Mononuclear cell (primary cell): ENCODE data around the gene PELI2. TPM values are rescaled to one million over a fixed set of nuclear protein-coding genes. Genes with fewer than 3 reads are reported as not detected.

Experiments used
- H3K27me3 ChIP-seq: 2 replicates; pipeline ENCODE4 v1.6.0; 2011; ENCODE audit warnings: low read length, control low read depth; ENCODE audit not compliant: insufficient read depth
- H3K4me1 ChIP-seq: 2 replicates; pipeline ENCODE4 v1.5.1; 2011; ENCODE audit warnings: mild to moderate bottlenecking, low read length, control low read depth; ENCODE audit not compliant: insufficient read depth
- H3K4me3 ChIP-seq: 2 replicates; pipeline ENCODE4 v1.5.1; 2011; ENCODE audit warnings: mild to moderate bottlenecking, low read length, moderate library complexity
- H3K9me3 ChIP-seq: 2 replicates; pipeline ENCODE4 v1.5.1; 2011; ENCODE audit warnings: low read depth, mild to moderate bottlenecking, control low read depth, low read length
- total RNA-seq: library from RNA; depleted of rRNA; stranded (reverse); fragments of >200 nt; gene quantifications from one replicate; pipeline ENCODE4 v1.2.3, GENCODE V29; 2012

Gene PELI2
- total RNA-seq, 1 donor = 31.9 TPM

GRCh38 chr14:56342494-56342942 lies 224.3 kb downstream of the PELI2 start:
- Histone ChIP-seq H3K27me3 (no peaks in the 10 kb centered on the region), H3K4me3 (no peak overlapping the region), H3K9me3 (no peaks in the 10 kb centered on the region), H3K4me1 (peaks cover 21% of the 10 kb centered on the region)

GRCh38 chr14:56349960-56350359 lies 231.7 kb downstream of the PELI2 start:
- Histone ChIP-seq H3K9me3 (no peaks in the 10 kb centered on the region), H3K4me1 (no peaks in the 10 kb centered on the region), H3K4me3 (no peak overlapping the region), H3K27me3 (no peaks in the 10 kb centered on the region)
